ENCODE data around the gene CALR3. TPM values are rescaled to one million over a fixed set of nuclear protein-coding genes. Genes with fewer than 3 reads are reported as not detected.

Gene CALR3
- total RNA-seq, 1 donor from 2014 or later: not detected

- Histone ChIP-seq H3K27ac (no peak overlapping the region), H3K4me3 (no peak overlapping the region), H3K27me3 (no peaks in the 10 kb centered on the region), H3K36me3 (peaks cover 0 to 61% of the 10 kb centered on the region in 2 donors), H3K4me1 (peaks cover 30% of the 10 kb centered on the region), H3K9me3 (no peaks in the 10 kb centered on the region)
- no peak for TF ChIP-seq CTCF (IDR thresholded peaks at IDR 0.05)
- TF ChIP-seq POLR2A (IDR thresholded peaks at IDR 0.05): no peak
- TF ChIP-seq POLR2AphosphoS5 (IDR thresholded peaks at IDR 0.05; ENCODE audit: insufficient read depth in 1 of 2, low read depth in 1 of 2): no peak
- no peak for DNase-seq (ENCODE audit: extremely low spot score in 2 of 2)
- intact Hi-C loops (cut with DNase I): no loop called here
Observed at GRCh38 chr19:16536130-16536529, 40.2 kb upstream of the CALR3 start.

DNA sequence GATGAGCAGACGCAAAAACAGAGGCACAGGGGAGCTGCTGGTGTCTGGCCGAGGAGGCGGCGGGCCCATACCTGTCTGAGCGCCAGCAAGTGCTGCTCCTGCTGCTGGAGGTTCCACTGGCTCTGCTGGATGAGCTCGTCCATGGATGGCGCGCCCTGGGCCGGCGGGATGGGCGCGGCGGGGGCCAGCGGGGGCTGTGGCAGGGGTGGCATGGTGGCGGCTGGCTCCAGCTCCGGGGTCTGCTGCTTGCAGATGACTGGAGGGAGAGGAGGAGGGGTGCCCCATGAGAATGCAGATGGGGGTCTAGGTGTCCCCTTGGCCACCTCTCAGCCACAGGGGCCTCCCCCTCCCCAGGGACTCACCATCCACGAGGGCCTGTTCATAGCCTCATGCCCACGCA is 39.4 kb upstream of the CALR3 start:
- intact Hi-C loops (cut with DNase I): no loop called here
- Histone ChIP-seq H3K4me3 (no peak overlapping the region), H3K36me3 (peaks cover 0 to 69% of the 10 kb centered on the region in 2 donors), H3K9me3 (no peaks in the 10 kb centered on the region), H3K27ac (no peak overlapping the region), H3K27me3 (no peaks in the 10 kb centered on the region), H3K4me1 (peaks cover 22% of the 10 kb centered on the region)
- TF ChIP-seq CTCF (IDR thresholded peaks at IDR 0.05) (no peak), POLR2A (IDR thresholded peaks at IDR 0.05) (no peak), POLR2AphosphoS5 (IDR thresholded peaks at IDR 0.05; ENCODE audit: insufficient read depth in 1 of 2, low read depth in 1 of 2) (no peak)
- DNase-seq (ENCODE audit: extremely low spot score in 2 of 2): no peak

DNA sequence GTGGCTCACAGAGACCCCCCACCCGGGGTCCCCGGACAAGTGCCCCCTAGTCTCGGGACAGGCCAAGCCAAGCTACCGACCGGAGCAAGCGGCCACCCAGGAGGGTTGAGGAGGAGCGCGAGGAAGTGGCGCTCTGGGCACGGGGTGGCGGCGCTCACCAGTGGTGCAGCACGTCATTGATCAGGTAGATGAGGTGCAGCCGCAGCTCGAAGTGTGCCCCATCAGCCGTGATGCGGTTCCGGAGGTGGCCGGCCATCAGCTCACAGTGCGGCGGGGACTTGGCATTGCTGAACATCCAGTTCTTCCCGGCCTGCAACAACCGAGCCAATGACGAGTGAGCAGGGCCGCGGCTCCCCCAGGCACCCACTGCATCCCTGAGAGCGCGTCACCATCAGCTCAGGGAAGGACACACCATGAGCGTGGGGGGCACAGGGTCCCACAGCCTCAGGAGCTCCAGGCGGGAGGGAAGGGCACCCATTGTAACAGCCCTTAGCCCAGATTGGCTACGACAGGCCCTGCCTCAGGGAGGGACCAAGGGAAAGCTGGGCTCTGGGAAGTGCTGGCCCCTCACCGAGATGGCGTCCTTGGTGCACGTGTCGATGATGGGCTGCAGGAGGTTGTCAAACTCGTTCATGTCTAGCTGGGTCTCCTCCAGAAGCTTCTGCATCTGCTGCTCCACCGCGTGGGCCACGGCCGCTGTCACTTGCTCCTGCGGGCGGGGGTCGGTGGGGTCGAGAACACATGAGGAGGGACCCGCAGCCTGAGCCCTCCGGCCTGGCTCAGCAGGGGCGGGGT is 36.7 kb upstream of the CALR3 start:
- Histone ChIP-seq H3K4me3 (no peak overlapping the region), H3K27me3 (no peaks in the 10 kb centered on the region), H3K4me1 (no peaks in the 10 kb centered on the region), H3K36me3 (peaks cover 0 to 83% of the 10 kb centered on the region in 2 donors), H3K27ac (no peak overlapping the region), H3K9me3 (no peaks in the 10 kb centered on the region)
- intact Hi-C loops (cut with DNase I): no loop called here
- TF ChIP-seq POLR2AphosphoS5 (IDR thresholded peaks at IDR 0.05; ENCODE audit: insufficient read depth in 1 of 2, low read depth in 1 of 2) (no peak), CTCF (IDR thresholded peaks at IDR 0.05) (no peak)
- DNase-seq (ENCODE audit: extremely low spot score in 2 of 2): no peak

DNA sequence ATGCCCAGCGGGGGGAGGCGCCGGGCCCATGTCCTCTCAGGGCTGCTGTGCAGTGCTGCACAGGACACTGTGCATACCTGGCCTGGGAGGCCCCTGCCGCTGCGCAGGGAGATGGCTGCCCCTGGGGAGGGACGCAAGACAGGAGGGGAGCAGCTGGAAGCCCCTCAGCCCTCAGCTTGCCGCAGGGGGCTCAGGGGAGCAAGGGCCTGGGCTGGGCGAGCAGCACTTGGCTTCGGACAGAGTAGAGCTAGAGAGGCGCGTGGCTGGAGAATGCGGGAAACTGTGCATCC is 35.4 kb upstream of the CALR3 start:
- Histone ChIP-seq H3K36me3 (peaks cover 0 to 97% of the 10 kb centered on the region in 2 donors), H3K27ac (no peak overlapping the region), H3K9me3 (no peaks in the 10 kb centered on the region), H3K4me3 (no peak overlapping the region), H3K27me3 (no peaks in the 10 kb centered on the region), H3K4me1 (no peaks in the 10 kb centered on the region)
- no peak for DNase-seq (ENCODE audit: extremely low spot score in 2 of 2)
- TF ChIP-seq POLR2A (IDR thresholded peaks at IDR 0.05) (no peak), CTCF (IDR thresholded peaks at IDR 0.05) (no peak), POLR2AphosphoS5 (IDR thresholded peaks at IDR 0.05; ENCODE audit: insufficient read depth in 1 of 2, low read depth in 1 of 2) (no peak)
- intact Hi-C loops (cut with DNase I): no loop called here

GRCh38 chr19:16530540-16531379 is 34.8 kb upstream of the CALR3 start:
- Histone ChIP-seq H3K4me1 (no peaks in the 10 kb centered on the region), H3K27me3 (no peaks in the 10 kb centered on the region), H3K27ac (no peak overlapping the region), H3K9me3 (no peaks in the 10 kb centered on the region), H3K4me3 (no peak overlapping the region), H3K36me3 (peaks cover 0 to 98% of the 10 kb centered on the region in 2 donors)
- no peak for DNase-seq (ENCODE audit: extremely low spot score in 2 of 2)
- no peak for TF ChIP-seq POLR2A (IDR thresholded peaks at IDR 0.05)
- TF ChIP-seq POLR2AphosphoS5 (IDR thresholded peaks at IDR 0.05; ENCODE audit: insufficient read depth in 1 of 2, low read depth in 1 of 2): no peak
- TF ChIP-seq CTCF (IDR thresholded peaks at IDR 0.05): no peak
- intact Hi-C loops (cut with DNase I): no loop called here
